ENCODE measurements around the gene ASTN1. TPM values are rescaled to one million over a fixed set of nuclear protein-coding genes. Genes with fewer than 3 reads are reported as not detected.

Gene ASTN1
- total and polyA plus RNA-seq, 12 donors, result 0.14 to 0.88 (median 0.34) TPM

DNA sequence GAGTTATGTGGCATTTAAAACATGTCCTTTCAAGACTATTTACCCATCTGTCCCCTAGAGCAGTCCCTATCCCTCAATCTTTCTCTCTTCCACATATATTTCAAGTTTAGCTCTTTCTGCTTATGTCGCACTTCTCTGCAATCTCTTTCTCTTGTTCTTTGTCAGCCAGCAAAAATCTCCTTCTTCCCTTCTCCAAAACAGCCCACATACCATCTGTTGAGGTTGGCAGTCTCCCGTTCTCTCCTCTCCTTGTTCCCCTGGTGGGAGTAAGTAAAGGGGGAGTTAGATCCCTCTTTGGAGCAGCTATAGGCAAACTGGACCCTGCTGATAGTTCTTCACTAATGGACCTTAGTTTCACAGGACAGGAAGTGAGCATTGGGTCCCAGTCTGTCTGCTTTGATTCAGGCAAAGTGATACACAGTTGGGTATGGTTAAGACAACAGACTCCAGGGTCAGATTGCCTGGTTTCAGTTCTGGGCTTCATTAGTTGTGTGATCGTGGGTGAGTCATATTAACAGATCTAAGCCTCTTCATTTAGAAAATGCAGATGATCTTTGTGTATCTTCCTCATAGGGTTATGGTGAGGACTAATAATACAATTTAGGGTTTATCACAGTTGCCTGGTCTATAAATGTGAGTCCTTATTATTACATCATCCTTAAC, 25.9 kb upstream of the ASTN1 start:
- WGBS, 2 donors, result 65 to 68% methylated on average over 3 of the region's 3 CpGs
- H3K36me3 ChIP-seq, result no peaks in the 10 kb centered on the region
- H3K27me3 ChIP-seq, result peaks cover 0 to 4% (median 0%) of the 10 kb centered on the region in 7 donors
- ATAC-seq (peak in 1 of 8 donors; percentile 47), DNase-seq (no peak)
- peaks cover 0 to under 1% (median 0%) of the 10 kb centered on the region in 11 donors for H3K9me3 ChIP-seq
- H3K27ac ChIP-seq, result no peak overlapping the region
- intact Hi-C loops (cut with DNase I), result no loop called here
- H3K4me3 ChIP-seq, result no peak overlapping the region
- H3K4me1 ChIP-seq, result no peaks in the 10 kb centered on the region
- TF ChIP-seq, protein P1, sequence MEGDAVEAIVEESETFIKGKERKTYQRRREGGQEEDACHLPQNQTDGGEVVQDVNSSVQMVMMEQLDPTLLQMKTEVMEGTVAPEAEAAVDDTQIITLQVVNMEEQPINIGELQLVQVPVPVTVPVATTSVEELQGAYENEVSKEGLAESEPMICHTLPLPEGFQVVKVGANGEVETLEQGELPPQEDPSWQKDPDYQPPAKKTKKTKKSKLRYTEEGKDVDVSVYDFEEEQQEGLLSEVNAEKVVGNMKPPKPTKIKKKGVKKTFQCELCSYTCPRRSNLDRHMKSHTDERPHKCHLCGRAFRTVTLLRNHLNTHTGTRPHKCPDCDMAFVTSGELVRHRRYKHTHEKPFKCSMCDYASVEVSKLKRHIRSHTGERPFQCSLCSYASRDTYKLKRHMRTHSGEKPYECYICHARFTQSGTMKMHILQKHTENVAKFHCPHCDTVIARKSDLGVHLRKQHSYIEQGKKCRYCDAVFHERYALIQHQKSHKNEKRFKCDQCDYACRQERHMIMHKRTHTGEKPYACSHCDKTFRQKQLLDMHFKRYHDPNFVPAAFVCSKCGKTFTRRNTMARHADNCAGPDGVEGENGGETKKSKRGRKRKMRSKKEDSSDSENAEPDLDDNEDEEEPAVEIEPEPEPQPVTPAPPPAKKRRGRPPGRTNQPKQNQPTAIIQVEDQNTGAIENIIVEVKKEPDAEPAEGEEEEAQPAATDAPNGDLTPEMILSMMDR (IDR thresholded peaks at IDR 0.05), result no peak

DNA sequence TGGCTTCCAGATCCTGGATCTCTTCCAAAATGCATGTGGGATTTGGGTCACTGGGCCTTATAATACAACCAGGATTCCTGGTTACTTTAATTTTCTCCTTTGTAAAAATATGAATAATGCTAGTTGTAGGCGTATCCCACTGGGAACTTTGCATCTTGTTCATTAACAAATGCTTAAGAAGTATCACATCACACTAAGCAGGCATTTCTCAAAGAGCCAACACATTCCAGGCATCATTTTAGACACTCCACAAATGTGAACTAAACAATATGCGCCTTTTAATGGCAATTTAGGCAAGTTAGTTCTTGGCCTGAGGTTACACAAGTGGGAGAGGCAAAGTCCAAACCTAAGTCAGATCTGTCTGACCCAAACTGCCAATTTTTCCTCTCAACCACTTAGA, 22.1 kb upstream of the ASTN1 start:
- 93 to 96% methylated on average over 2 of the region's 2 CpGs for WGBS, 2 donors
- H3K4me3 ChIP-seq, result no peak overlapping the region
- intact Hi-C loops (cut with DNase I), result no loop called here
- TF ChIP-seq, protein P1 (IDR thresholded peaks at IDR 0.05), result no peak
- H3K27me3 ChIP-seq, result peaks cover 0 to 15% (median 7%) of the 10 kb centered on the region in 7 donors
- DNase-seq (no peak), ATAC-seq (no peak)
- peaks cover 0 to 3% (median 0%) of the 10 kb centered on the region in 11 donors for H3K9me3 ChIP-seq
- peaks cover 0 to 3% (median 0%) of the 10 kb centered on the region in 9 donors for H3K4me1 ChIP-seq
- H3K27ac ChIP-seq, result no peak overlapping the region
- H3K36me3 ChIP-seq, result no peaks in the 10 kb centered on the region

DNA sequence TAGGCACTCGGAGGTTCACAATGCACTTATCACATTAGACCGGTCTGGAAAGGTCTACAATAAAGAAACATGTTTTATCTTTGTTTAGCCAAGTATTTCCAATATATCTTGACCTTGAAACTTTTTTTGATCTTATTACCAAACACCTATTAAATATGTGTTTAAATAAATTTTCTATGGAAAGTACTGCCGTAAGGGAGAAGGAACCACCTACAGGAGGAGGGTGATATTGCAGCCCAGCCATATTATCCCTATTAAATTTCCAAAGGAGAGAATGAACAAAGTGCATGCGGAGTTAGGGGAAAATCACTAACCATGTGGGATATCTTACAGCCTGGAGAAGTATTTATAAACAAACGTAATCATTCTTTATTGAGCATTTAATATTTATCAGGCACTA, 20.7 kb upstream of the ASTN1 start:
- no peak overlapping the region for H3K27ac ChIP-seq
- H3K9me3 ChIP-seq, result peaks cover 0 to 3% (median 0%) of the 10 kb centered on the region in 11 donors
- TF ChIP-seq, protein P1 (IDR thresholded peaks at IDR 0.05), result peak in 5 of 9 donors; percentile 6 to 45 (median 19)
- no peak for ATAC-seq
- H3K4me3 ChIP-seq, result no peak overlapping the region
- intact Hi-C loops (cut with DNase I), result no loop called here
- WGBS, 2 donors, result 79 to 83% methylated on average over 5 of the region's 5 CpGs
- H3K36me3 ChIP-seq, result no peaks in the 10 kb centered on the region
- H3K4me1 ChIP-seq, result peaks cover 0 to 8% (median 0%) of the 10 kb centered on the region in 9 donors
- no peak for DNase-seq
- peaks cover 0 to 23% (median 21%) of the 10 kb centered on the region in 7 donors for H3K27me3 ChIP-seq

- H3K27ac ChIP-seq, result no peak overlapping the region
- WGBS, 2 donors, result 66 to 73% methylated on average over 2 of the region's 2 CpGs
- H3K4me3 ChIP-seq, result no peak overlapping the region
- no peak for ATAC-seq
- H3K27me3 ChIP-seq, result peaks cover 0 to 35% (median 29%) of the 10 kb centered on the region in 7 donors
- H3K4me1 ChIP-seq, result peaks cover 0 to 8% (median 0%) of the 10 kb centered on the region in 9 donors
- DNase-seq, result no peak
- H3K36me3 ChIP-seq, result no peaks in the 10 kb centered on the region
- peaks cover 0 to 3% (median 0%) of the 10 kb centered on the region in 11 donors for H3K9me3 ChIP-seq
- TF ChIP-seq, protein P1 (IDR thresholded peaks at IDR 0.05), result no peak
- intact Hi-C loops (cut with DNase I), result loop anchor here in 4 of 10 donors (2.0 to 5.0 kb wide), 3 partner anchors 285 to 287 kb away; no protein-coding TSS in a partner anchor
These were observed 19.3 kb upstream of the ASTN1 start for GRCh38 chr1:177183836-177184235.
